Activated CD8-positive, alpha-beta memory T cell treated with anti-CD3 and anti-CD28 coated beads, Interleukin-2, amount 50 U/mL, for 4 hours (primary cell): ENCODE measurements around the gene EML1.

Experiments
- DNase-seq: peaks from one replicate; pipeline ENCODE4 v3.0.0-alpha.2; 2020

EML1 gene

GRCh38 chr14:99807413-99808153, 14.4 kb downstream of the EML1 start:
- DNase-seq = no peak

- no peak for DNase-seq
Observed at GRCh38 chr14:99808154-99808505, 14.9 kb downstream of the EML1 start.

- DNase-seq = no peak
Observed at GRCh38 chr14:99808515-99808914, 15.3 kb downstream of the EML1 start.

GRCh38 chr14:99809360-99809759, 16.1 kb downstream of the EML1 start:
- no peak for DNase-seq

- no peak for DNase-seq
Observed at GRCh38 chr14:99809859-99810558, 16.8 kb downstream of the EML1 start.

- no peak for DNase-seq
Observed at GRCh38 chr14:99810559-99810874, 17.3 kb downstream of the EML1 start.

GRCh38 chr14:99812096-99812750, 19.0 kb downstream of the EML1 start:
- no peak for DNase-seq

GRCh38 chr14:99812892-99813291, 19.7 kb downstream of the EML1 start:
- no peak for DNase-seq

GRCh38 chr14:99815696-99816095, 22.5 kb downstream of the EML1 start:
- DNase-seq = no peak

- DNase-seq = no peak
Observed at GRCh38 chr14:99816217-99816616, 23.0 kb downstream of the EML1 start.

GRCh38 chr14:99816642-99817041, 23.4 kb downstream of the EML1 start:
- no peak for DNase-seq

- no peak for DNase-seq
Observed at GRCh38 chr14:99817331-99817730, 24.1 kb downstream of the EML1 start.

GRCh38 chr14:99818503-99819036, 25.4 kb downstream of the EML1 start:
- no peak for DNase-seq

- no peak for DNase-seq
Observed at GRCh38 chr14:99819514-99819913, 26.3 kb downstream of the EML1 start.

GRCh38 chr14:99820702-99821331, 27.6 kb downstream of the EML1 start:
- no peak for DNase-seq

- no peak for DNase-seq
Observed at GRCh38 chr14:99821519-99822508, 28.6 kb downstream of the EML1 start.

GRCh38 chr14:99822800-99823455, 29.7 kb downstream of the EML1 start:
- no peak for DNase-seq

GRCh38 chr14:99824776-99825175, 31.6 kb downstream of the EML1 start:
- DNase-seq = no peak

GRCh38 chr14:99829450-99829849, 36.2 kb downstream of the EML1 start:
- no peak for DNase-seq

GRCh38 chr14:99831303-99831702, 38.1 kb downstream of the EML1 start:
- DNase-seq = no peak

GRCh38 chr14:99831903-99832685, 38.9 kb downstream of the EML1 start:
- no peak for DNase-seq
